SK-N-MC (cell line): ENCODE results near the gene ADAM10.

Source experiments
- DNase-seq: peaks from one replicate; pipeline ENCODE4 v3.0.0-alpha.2; 2011; ENCODE audit warnings: low read depth, low spot score
- H3K27ac ChIP-seq: fragments of 200-600 bp; sonication (generic); 2 replicates; pipeline ENCODE4 v1.5.1; 2016; ENCODE audit warnings: mixed run types
- H3K36me3 ChIP-seq: fragments of 200-600 bp; sonication (generic); 2 replicates; pipeline ENCODE4 v1.6.1; 2017; ENCODE audit warnings: antibody characterized with exemption, low read length, mixed read lengths; ENCODE audit not compliant: insufficient read depth
- H3K4me3 ChIP-seq: fragments of 200-600 bp; sonication (generic); 2 replicates; pipeline ENCODE4 v1.5.1; 2016
- H3K9ac ChIP-seq: fragments of 200-600 bp; sonication (generic); 2 replicates; pipeline ENCODE4 v1.8.0; 2017; ENCODE audit warnings: mixed run types, mixed read lengths; ENCODE audit not compliant: insufficient read length
- H3K9me3 ChIP-seq: fragments of 200-600 bp; sonication (generic); 2 replicates; pipeline ENCODE4 v1.6.1; 2017; ENCODE audit warnings: low read depth, mild to moderate bottlenecking, antibody characterized with exemption, low read length, moderate library complexity, mixed read lengths
- EZH2 ChIP-seq: fragments of 200-600 bp; sonication (generic); IDR thresholded peaks from one replicate; pipeline ENCODE4 v1.6.1; 2017; ENCODE audit warnings: antibody characterized with exemption
- FOXP2 ChIP-seq: optimal IDR thresholded peaks from 2 replicates; pipeline ENCODE3; 2011; ENCODE audit warnings: mild to moderate bottlenecking, moderate library complexity; ENCODE audit not compliant: insufficient read depth; ENCODE audit errors: extremely low read length, control extremely low read depth
- POLR2AphosphoS5 ChIP-seq: IDR thresholded peaks from 2 replicates; pipeline ENCODE4 v1.6.1; 2012; ENCODE audit warnings: mild to moderate bottlenecking, low read depth, low read length, borderline replicate concordance

Gene ADAM10

DNA sequence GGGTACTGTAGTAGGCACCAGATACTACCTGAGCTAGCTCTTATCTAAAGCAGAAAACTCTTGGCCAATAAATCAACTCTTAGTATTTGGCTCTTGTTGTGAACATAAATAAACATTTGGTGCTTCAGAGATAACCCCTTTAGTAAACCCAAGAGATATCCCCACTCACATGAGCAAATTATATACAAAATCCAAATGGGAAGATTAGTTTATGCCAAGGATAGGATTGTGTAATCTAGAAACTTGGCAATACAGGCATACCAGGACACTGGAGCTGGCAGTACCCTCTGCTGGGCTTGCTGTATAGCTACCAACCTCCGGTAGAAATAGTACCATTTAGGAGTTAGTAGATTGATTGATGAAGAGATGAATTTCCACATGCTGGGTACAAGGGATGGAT lies 190.7 kb downstream of the ADAM10 start:
- Histone ChIP-seq H3K4me3 (no peak overlapping the region), H3K27ac (no peak overlapping the region), H3K9me3 (no peaks in the 10 kb centered on the region), H3K9ac (no peak overlapping the region), H3K36me3 (no peaks in the 10 kb centered on the region)
- TF ChIP-seq FOXP2 (no peak), POLR2AphosphoS5 (no peak), EZH2 (no peak)
- DNase-seq: no peak

- TF ChIP-seq POLR2AphosphoS5: no peak
- no peak for TF ChIP-seq EZH2
- TF ChIP-seq FOXP2: no peak
- DNase-seq: no peak
- H3K4me3 ChIP-seq: no peak overlapping the region
- no peak overlapping the region for H3K27ac ChIP-seq
- H3K9ac ChIP-seq: no peak overlapping the region
- H3K9me3 ChIP-seq: no peaks in the 10 kb centered on the region
- H3K36me3 ChIP-seq: no peaks in the 10 kb centered on the region
Observed at GRCh38 chr15:58556541-58556940, 193.0 kb downstream of the ADAM10 start.

- DNase-seq: no peak
- Histone ChIP-seq H3K36me3 (no peaks in the 10 kb centered on the region), H3K9me3 (no peaks in the 10 kb centered on the region), H3K4me3 (no peak overlapping the region), H3K9ac (no peak overlapping the region), H3K27ac (no peak overlapping the region)
- TF ChIP-seq POLR2AphosphoS5 (no peak), EZH2 (no peak), FOXP2 (no peak)
Observed at GRCh38 chr15:58556028-58556361, 193.5 kb downstream of the ADAM10 start.

DNA sequence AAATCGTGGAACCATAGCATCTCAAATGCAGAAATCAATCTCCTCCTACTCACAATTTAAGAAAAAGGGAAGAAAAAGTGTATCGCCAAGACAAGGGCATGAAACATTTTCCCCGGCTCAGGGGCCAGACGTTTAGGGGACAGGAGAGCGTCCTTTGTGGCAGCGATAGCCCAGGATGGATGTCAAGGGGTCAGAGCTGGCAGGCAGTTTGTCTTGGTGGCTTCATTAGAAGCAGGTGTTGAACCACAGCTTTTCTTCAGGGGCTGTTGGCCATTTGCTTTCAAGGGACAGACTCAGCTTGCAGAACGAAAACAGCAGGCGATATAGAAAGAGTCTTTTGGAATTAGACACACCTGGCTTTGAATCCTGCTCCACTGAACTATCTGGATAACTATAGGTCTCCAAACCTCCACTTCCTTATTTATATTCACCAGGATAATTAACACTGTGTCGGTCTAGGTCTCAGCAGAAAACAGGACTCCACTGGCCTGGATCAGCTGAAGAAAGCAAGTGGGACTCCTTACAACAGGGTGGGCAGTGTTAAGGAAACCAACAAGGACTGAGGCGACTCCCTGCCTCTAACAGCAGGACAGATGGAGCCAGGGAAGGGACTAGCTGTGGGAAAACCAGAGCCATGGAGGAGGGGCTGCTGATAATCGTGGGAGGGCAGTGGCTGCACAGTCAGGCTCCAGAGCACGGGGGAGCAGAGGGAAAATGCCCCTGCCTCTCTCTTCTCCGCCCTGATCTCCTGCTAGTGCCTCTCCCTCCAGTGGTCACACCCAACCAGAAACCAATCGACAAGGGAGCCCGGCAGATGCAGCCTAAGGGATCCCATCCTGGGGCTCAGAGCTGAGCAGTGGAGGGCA lies 194.1 kb downstream of the ADAM10 start:
- Histone ChIP-seq H3K27ac (no peak overlapping the region), H3K4me3 (no peak overlapping the region), H3K9ac (no peak overlapping the region), H3K9me3 (no peaks in the 10 kb centered on the region), H3K36me3 (no peaks in the 10 kb centered on the region)
- no peak for DNase-seq
- TF ChIP-seq POLR2AphosphoS5: no peak
- no peak for TF ChIP-seq FOXP2
- no peak for TF ChIP-seq EZH2

GRCh38 chr15:58554758-58555157 lies 194.7 kb downstream of the ADAM10 start:
- Histone ChIP-seq H3K36me3 (no peaks in the 10 kb centered on the region), H3K9me3 (no peaks in the 10 kb centered on the region), H3K9ac (no peak overlapping the region), H3K4me3 (no peak overlapping the region), H3K27ac (no peak overlapping the region)
- TF ChIP-seq FOXP2 (no peak), POLR2AphosphoS5 (no peak), EZH2 (no peak)
- DNase-seq: no peak

DNA sequence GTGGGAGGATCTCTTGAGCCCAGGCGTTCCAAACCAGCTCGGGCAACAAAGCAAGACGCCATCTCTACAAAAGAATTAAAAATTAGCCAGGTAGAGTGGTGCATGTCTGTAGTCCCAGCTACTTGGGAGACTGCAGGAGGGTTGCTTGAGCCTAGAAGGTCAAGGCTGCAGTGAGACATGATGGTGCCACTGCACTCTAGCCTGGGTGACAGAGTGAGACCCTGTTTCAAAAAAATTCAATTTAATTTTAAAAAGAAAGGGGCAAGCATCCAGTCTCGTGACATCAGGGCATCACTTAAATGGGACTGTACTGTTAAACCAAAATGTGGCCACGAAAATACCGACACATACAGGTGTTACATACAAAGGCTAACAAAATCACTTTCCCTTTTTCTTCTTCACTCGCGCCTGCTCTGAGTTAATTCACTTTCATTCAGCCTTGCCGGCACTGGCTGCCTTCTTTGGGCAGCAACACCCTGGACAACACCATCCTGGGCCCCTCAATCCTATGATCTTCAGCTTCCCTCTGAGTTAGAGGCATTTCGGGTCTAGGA lies 196.1 kb downstream of the ADAM10 start:
- no peaks in the 10 kb centered on the region for H3K9me3 ChIP-seq
- H3K27ac ChIP-seq: no peak overlapping the region

DNA sequence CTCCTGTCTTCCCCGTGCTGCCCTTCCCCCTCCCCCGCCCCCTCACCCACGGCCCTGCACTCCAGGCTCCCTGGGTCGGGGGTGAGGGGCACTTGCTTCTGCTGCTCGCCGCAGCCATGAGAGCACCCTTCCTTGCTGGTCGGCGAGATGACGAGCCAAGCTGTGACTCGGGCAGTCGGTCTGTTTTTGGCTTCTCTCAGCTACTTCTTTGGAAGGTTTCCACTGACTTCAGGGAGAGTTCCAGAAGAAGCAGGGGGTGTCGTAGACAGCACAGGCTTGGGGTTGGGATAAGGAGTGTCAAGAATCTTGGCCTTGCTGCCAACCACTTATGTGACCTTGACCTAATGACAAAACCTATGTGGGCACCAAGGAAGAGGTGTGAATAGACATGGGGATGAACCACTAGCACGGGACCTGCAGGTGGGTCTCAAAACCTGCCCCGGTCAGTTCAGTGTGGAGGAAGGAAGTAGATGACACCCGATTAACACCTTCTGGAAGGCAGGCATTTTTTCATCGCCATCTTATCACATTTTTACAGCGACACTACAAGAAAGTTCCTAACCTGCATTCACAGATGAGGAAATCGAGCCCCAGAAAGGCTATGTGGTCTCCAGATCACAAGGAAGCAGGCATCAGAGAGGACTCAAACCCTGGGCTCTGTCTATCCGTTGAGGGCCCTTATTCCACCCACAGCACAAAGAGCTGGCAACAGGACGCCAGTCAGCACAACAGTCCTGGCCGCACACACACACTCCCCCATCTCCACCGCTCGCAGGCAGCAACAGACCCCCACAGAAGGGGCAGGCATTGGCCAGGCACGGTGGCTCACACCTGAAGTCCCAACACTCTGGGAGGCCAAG lies 196.8 kb downstream of the ADAM10 start:
- Histone ChIP-seq H3K9me3 (no peaks in the 10 kb centered on the region), H3K9ac (no peak overlapping the region), H3K27ac (no peak overlapping the region), H3K4me3 (no peak overlapping the region), H3K36me3 (no peaks in the 10 kb centered on the region)
- no peak for DNase-seq
- TF ChIP-seq FOXP2: no peak
- no peak for TF ChIP-seq POLR2AphosphoS5
- TF ChIP-seq EZH2: no peak

More for the DNA sequence above, 196.1 kb downstream of the ADAM10 start:
- Histone ChIP-seq H3K9ac (no peak overlapping the region), H3K36me3 (no peaks in the 10 kb centered on the region), H3K4me3 (no peak overlapping the region)
- DNase-seq: no peak
- TF ChIP-seq EZH2 (no peak), FOXP2 (no peak), POLR2AphosphoS5 (no peak)

DNA sequence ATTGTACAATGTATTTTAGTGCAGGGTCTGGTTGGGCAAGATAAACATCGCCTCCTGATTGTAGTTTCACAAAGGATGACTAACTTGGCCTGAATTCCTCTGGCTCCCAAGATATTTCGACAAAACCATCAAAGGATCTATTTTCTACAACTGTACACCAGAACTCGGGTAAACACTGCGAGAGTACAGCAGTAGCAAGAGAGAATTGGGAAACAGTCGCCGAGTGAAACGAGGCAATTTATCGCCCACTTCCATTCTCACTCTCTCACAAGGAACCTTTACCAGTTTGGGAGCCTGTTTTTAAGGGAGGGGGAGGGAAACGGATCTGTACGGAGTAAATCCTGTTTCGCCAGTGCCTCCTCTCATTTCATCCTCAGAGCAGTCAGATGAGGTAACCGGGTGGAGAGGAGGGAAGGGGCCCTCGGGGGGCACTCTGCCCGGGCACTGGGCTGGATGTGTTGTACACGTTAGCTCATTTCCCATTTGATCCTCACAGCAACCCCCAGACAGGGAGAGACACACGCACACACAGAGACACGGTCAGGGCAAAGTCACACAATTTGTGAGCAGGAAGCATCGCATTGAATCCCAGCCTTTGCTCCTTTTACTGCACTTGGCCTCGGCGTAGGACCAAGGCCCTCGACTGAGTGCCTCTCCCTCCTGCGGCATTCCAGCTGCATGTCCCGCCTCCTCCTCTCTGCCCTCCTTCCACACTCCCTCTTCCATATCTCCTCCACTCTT lies 197.6 kb downstream of the ADAM10 start:
- H3K9me3 ChIP-seq: no peaks in the 10 kb centered on the region
- no peaks in the 10 kb centered on the region for H3K36me3 ChIP-seq
- no peak for TF ChIP-seq FOXP2
- TF ChIP-seq EZH2: no peak
- TF ChIP-seq POLR2AphosphoS5: no peak
- no peak overlapping the region for H3K9ac ChIP-seq
- no peak for DNase-seq
- H3K27ac ChIP-seq: no peak overlapping the region
- H3K4me3 ChIP-seq: no peak overlapping the region
